ENCODE measurements around the gene MEF2C.

MEF2C gene

DNA sequence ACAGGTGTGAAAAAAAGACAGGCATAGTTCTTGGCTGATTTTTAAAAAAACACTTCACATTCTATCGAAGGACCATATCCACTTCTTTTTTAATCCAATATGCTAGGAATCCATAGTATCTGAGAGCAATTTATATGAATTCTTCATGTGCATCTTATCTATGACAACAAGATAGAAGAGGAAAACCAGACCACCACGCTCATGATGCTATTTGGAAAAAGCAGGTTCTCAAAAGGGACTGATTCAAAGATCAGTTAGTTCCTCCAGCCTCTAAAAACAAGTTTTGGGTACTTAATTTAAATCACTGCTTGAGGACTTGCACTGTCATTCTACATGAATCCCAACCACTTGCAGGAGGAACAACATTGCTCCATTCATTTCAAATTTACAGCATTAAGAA, 6.3 kb downstream of the MEF2C start:
- no peaks in the 10 kb centered on the region for H3K9me2 ChIP-seq (ENCODE audit: low read depth, low read length)
- H3K4me2 ChIP-seq (ENCODE audit: low read length) = peak overlapping the region; percentile 90
- peaks cover 16% of the 10 kb centered on the region for H3K36me3 ChIP-seq (ENCODE audit: insufficient read depth, low read length)
- H3K9me3 ChIP-seq (ENCODE audit: low read length) = no peaks in the 10 kb centered on the region
- H3K27me3 ChIP-seq (ENCODE audit: insufficient read depth, low read length) = no peaks in the 10 kb centered on the region
- no peak overlapping the region for H2AFZ ChIP-seq (ENCODE audit: low read length)
- peaks cover 63% of the 10 kb centered on the region for H3K4me1 ChIP-seq (ENCODE audit: insufficient read depth, low read length, severe bottlenecking)
- H3K79me2 ChIP-seq (ENCODE audit: insufficient read depth, low read length) = peaks cover 100% of the 10 kb centered on the region
- no peaks in the 10 kb centered on the region for H3F3A ChIP-seq (ENCODE audit: insufficient read depth, low read length)
- H4K20me1 ChIP-seq (ENCODE audit: insufficient read depth, low read length) = no peaks in the 10 kb centered on the region
- peak overlapping the region; percentile 40 for H3K4me3 ChIP-seq (ENCODE audit: low read depth, low read length, poor library complexity, severe bottlenecking)
- peak overlapping the region; percentile 6; the same call in 1 of the 2 replicates for H3K9ac ChIP-seq (ENCODE audit: low read length)
- no peak for TF ChIP-seq EZH2 (IDR thresholded peaks at IDR 0.05; ENCODE audit: borderline replicate concordance, low read length)
- peak overlapping the region; percentile 53 for H3K27ac ChIP-seq (ENCODE audit: low read depth, low read length, poor library complexity, severe bottlenecking)

DNA sequence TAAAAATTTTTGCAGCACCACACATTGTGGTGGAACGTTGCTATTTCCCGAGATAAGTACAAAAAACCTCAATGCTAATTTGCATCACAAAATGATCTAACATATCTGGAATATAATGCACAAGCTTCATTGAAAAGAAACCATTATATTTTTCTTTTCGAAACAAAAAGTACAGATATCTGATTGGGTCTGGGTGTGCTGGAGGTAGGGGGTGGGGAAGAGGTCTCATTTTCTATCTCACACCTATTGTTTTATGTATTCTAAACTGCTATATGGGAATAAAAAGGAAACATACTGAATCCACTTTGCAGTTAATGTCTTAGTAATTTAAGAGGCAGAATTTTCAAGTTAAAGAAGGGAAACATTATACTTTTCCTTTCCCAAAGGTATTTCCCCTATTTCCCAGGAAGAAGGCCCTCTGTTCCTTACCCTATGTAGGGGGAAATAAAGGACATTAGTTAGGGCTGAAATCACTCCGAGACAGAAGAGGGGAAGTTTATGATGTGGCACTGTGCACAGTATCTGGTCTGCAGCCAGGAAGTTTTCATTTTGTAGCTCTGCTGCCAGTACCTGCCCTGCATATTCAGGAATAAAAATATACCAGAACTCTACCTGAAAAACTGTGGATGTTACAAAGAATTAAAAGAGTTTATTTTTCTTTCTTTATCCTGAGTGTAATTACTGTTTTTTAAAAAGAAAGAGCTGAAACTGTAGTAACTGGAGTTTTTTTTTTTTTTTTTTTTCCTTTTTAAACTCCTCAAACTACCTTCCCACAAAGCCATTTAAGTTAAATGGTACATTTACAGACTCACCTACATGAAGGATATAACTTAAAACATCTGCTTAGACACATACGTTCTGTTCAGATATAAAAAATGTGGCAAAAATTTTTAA, 7.4 kb downstream of the MEF2C start:
- TF ChIP-seq, protein P1, sequence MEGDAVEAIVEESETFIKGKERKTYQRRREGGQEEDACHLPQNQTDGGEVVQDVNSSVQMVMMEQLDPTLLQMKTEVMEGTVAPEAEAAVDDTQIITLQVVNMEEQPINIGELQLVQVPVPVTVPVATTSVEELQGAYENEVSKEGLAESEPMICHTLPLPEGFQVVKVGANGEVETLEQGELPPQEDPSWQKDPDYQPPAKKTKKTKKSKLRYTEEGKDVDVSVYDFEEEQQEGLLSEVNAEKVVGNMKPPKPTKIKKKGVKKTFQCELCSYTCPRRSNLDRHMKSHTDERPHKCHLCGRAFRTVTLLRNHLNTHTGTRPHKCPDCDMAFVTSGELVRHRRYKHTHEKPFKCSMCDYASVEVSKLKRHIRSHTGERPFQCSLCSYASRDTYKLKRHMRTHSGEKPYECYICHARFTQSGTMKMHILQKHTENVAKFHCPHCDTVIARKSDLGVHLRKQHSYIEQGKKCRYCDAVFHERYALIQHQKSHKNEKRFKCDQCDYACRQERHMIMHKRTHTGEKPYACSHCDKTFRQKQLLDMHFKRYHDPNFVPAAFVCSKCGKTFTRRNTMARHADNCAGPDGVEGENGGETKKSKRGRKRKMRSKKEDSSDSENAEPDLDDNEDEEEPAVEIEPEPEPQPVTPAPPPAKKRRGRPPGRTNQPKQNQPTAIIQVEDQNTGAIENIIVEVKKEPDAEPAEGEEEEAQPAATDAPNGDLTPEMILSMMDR (IDR thresholded peaks at IDR 0.05; ENCODE audit: low read length) = no peak
- Histone ChIP-seq H3K9ac (ENCODE audit: low read length) (peak overlapping the region; percentile 34; the same call in 1 of the 2 replicates), H3K4me1 (ENCODE audit: insufficient read depth, low read length, severe bottlenecking) (peaks cover 63% of the 10 kb centered on the region), H3K9me3 (ENCODE audit: low read length) (no peaks in the 10 kb centered on the region; the same call in 1 of the 2 replicates), H3K36me3 (ENCODE audit: insufficient read depth, low read length) (peaks cover 26% of the 10 kb centered on the region), H3K27me3 (ENCODE audit: insufficient read depth, low read length) (no peaks in the 10 kb centered on the region), H3K9me2 (ENCODE audit: low read depth, low read length) (no peaks in the 10 kb centered on the region), H2AFZ (ENCODE audit: low read length) (no peak overlapping the region), H3K4me2 (ENCODE audit: low read length) (peak overlapping the region; percentile 90), H3K27ac (ENCODE audit: low read depth, low read length, poor library complexity, severe bottlenecking) (peak overlapping the region; percentile 53), H3K79me2 (ENCODE audit: insufficient read depth, low read length) (peaks cover 100% of the 10 kb centered on the region), H3F3A (ENCODE audit: insufficient read depth, low read length) (no peaks in the 10 kb centered on the region), H3K4me3 (ENCODE audit: low read depth, low read length, poor library complexity, severe bottlenecking) (peak overlapping the region; percentile 40), H4K20me1 (ENCODE audit: insufficient read depth, low read length) (no peaks in the 10 kb centered on the region)

DNA sequence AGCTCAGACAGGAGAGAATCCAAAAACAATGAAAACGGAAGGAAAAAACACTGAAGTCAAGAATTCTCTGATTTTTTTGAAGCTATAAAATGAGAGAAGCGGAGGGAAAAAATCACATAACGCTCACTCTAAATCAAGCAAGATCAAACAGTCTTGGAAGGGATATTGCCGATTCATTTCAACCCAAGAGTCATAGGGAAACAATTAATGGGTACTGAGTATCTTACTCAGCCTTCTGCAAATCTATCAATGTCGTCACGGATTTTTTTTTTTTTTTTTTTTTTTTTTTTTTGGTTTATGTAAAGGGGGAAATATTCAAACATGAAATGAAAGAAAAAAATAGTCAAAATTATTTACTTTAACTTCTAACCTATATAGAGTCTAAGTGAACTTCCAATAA, 9.5 kb downstream of the MEF2C start:
- Histone ChIP-seq H3K9me3 (ENCODE audit: low read length) (peaks cover 2% of the 10 kb centered on the region), H3F3A (ENCODE audit: insufficient read depth, low read length) (no peaks in the 10 kb centered on the region), H3K4me3 (ENCODE audit: low read depth, low read length, poor library complexity, severe bottlenecking) (no peak overlapping the region), H2AFZ (ENCODE audit: low read length) (no peak overlapping the region), H3K36me3 (ENCODE audit: insufficient read depth, low read length) (peaks cover 41% of the 10 kb centered on the region), H4K20me1 (ENCODE audit: insufficient read depth, low read length) (no peaks in the 10 kb centered on the region), H3K9me2 (ENCODE audit: low read depth, low read length) (no peaks in the 10 kb centered on the region), H3K9ac (ENCODE audit: low read length) (no peak overlapping the region), H3K4me2 (ENCODE audit: low read length) (no peak overlapping the region), H3K27me3 (ENCODE audit: insufficient read depth, low read length) (no peaks in the 10 kb centered on the region), H3K27ac (ENCODE audit: low read depth, low read length, poor library complexity, severe bottlenecking) (no peak overlapping the region), H3K79me2 (ENCODE audit: insufficient read depth, low read length) (peaks cover 96% of the 10 kb centered on the region), H3K4me1 (ENCODE audit: insufficient read depth, low read length, severe bottlenecking) (peaks cover 43% of the 10 kb centered on the region)
- TF ChIP-seq, protein P1 (IDR thresholded peaks at IDR 0.05; ENCODE audit: low read length) = no peak
- TF ChIP-seq EZH2 (IDR thresholded peaks at IDR 0.05; ENCODE audit: borderline replicate concordance, low read length) = no peak
